GM19324 (cell line): Measurements from ENCODE around the gene KCNT1.

Source experiments
- ATAC-seq: cut with Tn5 transposase; IDR thresholded peaks from one replicate; pipeline ENCODE4 v1.9.1; 2021; ENCODE audit warnings: mild to moderate bottlenecking, moderate library complexity; ENCODE audit not compliant: unreplicated experiment, low FRiP score

KCNT1 gene

DNA sequence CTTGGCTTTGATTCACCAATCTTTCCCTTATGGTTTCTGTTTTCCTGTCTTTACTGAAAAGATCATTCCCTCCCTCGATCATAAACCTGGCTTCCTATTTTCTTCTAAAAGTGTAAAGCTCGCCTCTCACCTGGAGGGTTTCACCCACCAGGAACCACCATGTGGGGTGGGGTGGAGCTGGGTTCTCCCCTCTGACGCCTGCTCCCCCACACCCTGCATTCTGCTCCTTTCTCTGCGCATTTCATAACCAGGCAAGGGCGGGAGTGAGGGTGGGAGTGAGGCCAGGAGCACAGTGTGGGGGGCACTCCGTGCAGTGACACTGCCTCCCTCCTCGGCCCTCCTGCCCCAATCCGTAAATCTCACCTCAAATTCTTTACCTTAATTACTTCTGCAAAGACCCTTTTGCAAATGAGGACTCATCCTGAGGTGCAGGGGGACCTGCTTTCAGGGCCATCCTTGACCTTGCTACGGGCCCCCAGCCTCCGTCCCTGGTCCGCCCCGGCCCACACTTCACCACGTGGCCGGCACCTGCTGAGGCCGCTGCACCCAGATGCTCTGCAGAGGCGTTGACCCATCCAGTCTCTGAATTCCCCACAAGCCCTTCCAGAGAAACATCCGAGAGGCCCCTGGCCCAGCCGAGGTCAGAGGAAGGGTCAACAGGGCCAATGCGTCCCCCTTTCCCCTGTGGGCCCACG, 59.3 kb downstream of the KCNT1 start:
- no peak for ATAC-seq

DNA sequence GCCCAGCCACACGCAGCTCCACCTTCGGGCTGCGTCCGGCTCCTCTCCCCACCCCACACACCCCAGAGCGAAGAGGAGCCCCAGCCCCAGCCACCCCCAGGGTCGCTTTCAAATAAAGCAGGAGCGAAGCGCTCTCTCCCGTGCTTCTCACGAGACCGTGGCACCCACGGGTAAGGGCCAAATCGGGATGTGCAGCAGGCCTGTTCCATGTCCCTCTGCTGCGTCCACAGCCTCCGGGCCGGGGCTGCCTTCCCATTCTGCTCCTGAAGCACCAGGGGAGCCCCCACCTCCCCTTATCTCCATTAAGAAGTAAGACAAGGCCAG, 59.8 kb downstream of the KCNT1 start:
- no peak for ATAC-seq

DNA sequence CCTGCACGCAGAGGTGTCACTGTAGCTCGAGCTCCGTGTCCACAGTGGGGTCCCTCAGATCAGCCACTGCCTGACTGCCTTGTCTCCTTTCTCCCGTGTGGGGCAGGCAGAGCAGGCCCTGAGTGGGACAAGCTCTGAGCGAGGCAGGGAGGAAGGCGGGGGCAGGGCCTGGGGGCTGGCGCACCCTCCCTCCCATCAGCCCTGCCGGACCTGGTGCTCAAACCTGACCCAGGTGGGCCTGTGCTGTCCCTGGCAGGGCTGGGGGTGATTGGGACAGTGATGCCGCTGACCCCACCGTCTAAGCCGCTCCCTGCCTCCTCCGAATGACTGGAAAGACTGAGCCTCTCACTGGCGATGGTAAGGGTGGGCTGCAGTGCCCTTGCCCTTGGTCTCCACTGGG, 60.9 kb downstream of the KCNT1 start:
- ATAC-seq, result no peak

DNA sequence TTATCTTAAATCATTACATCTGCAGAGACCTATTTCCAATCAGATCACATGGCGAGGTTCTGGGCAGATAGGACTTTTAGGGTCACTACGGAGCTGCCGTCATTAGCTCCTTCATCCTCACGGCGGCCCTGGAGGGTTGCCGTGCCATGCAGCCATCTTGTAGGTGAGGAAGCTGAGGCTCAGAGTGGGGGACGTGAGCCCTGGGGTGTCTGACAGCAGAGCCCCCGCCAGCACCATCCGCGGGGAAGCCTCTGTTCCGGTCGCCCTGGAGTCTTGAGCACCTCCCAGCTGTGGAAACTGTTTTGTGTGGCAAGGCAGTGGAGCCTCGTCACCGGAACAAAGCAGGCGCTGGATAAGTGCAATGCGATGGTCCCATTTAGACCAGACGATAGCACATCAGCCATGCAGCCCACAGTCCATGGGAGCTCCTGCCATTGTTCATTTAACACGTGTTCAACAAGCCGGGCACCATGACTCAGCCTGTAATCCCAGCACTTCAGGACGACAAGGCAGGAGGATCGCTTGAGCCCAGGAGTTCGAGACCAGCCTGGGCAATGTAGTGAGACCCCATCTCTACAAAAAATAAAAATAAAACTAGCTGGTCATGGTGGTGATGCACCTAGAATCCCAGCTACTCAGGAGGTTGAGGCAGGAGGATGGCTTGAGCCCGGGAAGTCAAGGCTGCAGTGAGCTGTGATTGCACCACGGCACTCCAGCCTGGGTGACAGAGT, 61.9 kb downstream of the KCNT1 start:
- ATAC-seq, result no peak

DNA sequence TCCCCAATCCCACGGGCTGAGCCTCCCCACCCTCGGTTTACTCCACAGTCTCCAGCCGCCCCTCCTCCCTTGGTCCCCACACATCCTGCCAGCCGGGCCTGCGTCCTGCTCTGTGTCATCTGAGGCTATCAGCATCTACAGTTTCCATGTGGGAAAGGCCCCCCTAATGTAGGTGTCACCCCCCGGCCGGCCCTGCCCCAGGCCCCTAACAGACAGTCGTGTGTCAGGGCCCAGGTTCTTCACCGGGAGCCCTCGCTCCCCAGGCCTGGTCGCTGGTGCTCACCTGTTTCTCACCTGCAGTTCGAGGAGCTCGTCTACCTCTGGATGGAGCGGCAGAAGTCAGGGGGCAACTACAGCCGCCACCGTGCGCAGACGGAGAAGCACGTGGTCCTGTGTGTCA, 62.7 kb downstream of the KCNT1 start:
- ATAC-seq, result no peak

DNA sequence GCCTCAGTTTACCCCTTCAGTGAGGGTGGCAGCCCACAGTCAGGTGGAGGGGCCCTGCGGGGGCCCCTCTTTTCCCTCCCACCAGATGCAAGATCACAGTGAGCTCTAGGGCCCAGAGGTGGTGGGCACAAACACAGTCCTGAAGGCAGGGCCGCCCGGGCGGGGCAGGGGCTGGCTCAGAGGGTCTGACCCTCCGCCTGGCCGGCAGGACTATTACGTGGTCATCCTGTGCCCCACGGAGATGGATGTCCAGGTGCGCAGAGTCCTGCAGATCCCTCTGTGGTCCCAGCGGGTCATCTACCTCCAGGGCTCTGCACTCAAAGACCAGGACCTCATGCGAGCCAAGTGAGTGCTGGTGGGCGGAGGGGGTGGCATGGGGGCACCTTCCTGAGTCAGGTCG, 63.4 kb downstream of the KCNT1 start:
- ATAC-seq, result no peak

DNA sequence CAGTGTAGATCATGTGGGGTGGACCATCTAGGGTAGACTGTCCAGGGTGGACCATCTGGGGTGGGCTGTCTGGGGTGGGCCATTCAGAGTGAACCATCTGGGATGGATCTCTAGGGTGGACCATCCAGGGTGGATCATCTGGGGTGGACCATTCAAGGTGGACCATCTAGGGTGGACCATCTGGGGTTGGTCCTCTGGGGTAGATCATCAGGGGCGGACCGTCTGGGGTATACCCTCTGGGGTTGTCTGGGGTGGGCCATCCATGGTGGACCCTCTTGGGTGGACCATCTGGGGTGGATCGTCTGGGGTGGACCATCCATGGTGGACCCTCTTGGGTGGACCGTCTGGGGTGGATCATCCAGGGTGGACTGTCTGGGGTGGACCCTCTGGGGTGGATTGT, 64.3 kb downstream of the KCNT1 start:
- ATAC-seq, result no peak

DNA sequence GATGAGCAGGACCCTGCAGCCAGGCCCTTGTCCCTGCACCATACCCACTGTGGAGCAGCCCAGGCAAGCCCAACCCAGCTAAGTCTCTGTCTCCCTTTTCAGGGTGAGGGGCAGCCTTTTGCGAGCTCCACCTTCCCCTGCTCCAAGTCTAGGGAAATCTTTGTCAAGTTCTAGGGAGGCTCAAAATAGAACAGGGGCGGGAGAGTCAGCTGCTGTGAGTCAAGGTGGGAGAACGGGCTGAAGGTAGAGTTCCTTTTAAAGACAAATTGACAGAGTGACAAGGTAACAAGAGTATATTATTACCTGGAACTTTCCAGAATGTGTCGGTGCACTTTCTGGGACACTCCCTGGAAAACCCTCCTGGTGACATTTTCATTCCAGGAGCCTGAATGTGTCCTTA, 64.7 kb downstream of the KCNT1 start:
- ATAC-seq, result no peak

DNA sequence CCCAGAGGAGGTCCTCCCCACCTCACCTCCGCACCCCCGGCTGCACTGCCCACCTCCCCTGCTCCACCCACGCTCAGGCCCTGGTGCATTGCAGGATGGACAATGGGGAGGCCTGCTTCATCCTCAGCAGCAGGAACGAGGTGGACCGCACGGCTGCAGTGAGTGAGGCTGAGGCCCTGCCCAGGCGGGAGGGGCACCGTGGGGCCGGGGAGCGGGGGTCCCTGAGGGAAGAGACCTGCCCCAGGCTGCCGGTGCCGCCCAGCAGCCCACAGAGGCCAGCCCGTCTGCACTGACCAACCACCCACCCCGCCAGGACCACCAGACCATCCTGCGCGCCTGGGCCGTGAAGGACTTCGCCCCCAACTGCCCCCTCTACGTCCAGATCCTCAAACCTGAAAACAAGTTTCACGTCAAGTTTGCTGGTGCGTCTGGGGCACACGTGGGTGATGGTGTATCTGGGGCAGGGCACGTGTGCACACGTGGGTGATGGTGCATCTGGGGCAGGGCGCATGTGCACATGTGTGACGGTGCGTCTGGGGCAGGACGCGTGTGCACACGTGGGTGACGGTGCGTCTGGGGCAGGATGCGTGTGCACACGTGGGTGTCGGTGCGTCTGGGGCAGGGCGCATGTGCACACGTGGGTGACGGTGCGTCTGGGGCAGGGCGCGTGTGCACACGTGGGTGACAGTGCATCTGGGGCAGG, 66.7 kb downstream of the KCNT1 start:
- no peak for ATAC-seq

DNA sequence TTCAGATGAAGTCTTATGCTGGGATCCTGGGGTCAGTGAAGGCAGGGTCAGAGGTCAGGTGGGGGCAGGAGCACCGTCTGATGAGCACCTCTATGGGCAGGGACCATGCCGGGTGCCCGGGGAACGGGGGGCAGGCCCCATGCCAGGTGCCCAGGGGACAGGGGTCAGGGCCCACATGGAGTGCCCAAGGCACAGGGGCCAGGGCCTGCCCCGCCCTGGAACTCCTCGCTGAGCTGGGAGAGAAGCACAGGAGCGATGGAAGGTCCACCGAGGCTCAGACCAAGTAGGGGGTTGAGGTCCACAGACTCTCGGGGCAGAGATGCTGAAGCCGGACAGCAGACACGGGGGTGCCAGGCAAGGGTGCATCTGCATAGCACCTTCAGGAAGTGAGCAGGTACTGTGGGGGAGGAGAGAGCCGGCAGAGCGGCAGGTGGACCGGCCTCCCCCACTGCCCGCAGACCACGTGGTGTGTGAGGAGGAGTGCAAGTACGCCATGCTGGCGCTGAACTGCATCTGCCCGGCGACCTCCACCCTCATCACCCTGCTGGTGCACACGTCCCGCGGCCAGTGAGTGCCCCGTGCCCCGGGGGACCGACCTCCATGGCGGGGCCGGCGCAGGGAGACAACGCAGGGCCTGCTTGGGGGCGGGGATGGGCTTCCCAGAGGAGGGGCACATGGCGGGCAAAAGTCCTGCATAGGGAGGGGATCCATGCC, 67.7 kb downstream of the KCNT1 start:
- no peak for ATAC-seq

DNA sequence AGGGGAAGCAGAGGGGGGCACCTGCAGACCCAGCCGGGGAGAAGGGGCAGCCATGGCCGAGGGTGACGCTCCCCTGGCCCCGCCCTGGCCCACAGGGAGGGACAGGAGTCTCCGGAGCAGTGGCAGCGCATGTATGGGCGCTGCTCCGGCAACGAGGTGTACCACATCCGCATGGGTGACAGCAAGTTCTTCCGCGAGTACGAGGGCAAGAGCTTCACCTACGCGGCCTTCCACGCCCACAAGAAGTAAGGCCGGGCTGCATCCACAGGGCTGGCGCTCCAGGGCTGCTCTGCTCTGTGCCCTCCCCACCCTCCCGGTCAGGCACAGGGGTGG, 68.2 kb downstream of the KCNT1 start:
- no peak for ATAC-seq

DNA sequence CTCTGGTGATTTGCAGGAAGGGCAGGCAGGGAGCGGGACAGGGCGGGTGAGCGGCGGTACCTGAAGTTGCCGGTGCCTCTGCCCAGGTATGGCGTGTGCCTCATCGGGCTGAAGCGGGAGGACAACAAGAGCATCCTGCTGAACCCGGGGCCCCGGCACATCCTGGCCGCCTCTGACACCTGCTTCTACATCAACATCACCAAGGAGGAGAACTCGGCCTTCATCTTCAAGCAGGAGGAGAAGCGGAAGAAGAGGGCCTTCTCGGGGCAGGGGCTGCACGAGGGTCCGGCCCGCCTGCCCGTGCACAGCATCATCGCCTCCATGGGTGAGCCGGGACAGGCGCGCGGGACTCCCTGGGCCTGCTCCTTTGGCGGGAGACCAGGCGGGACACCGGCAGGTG, 68.8 kb downstream of the KCNT1 start:
- ATAC-seq, result no peak

DNA sequence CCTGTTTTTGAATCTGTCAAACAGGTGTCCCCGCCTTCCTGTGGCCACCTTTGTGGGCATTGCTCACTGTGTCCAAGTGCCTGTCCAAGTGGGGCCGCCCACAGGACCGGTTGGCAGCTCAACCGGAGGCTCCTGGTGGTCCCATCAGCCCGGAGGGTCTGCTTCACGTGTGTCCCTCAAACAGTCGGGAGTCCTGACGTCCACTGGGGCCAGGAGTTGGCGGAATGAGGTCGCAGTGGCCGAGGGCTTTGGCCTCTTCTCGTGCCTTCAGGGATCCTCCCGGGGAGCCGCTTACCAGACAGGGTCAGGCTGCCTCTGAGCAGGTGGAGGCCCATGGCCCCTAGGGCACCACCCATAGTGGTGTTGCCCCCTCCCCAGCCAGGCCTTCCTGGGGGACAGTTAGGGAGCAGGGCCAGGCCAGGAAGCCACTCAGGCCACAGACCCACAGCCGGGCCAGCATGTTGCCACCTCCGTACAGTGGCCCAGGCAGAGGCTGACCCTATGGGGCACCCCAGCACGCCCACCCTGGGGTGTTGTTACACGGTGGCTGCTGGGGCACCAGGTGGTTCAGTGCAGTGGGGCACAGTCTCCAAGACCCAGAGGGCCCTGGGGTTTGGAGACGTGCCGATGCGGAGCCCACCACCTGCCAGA, 69.5 kb downstream of the KCNT1 start:
- ATAC-seq, result no peak

DNA sequence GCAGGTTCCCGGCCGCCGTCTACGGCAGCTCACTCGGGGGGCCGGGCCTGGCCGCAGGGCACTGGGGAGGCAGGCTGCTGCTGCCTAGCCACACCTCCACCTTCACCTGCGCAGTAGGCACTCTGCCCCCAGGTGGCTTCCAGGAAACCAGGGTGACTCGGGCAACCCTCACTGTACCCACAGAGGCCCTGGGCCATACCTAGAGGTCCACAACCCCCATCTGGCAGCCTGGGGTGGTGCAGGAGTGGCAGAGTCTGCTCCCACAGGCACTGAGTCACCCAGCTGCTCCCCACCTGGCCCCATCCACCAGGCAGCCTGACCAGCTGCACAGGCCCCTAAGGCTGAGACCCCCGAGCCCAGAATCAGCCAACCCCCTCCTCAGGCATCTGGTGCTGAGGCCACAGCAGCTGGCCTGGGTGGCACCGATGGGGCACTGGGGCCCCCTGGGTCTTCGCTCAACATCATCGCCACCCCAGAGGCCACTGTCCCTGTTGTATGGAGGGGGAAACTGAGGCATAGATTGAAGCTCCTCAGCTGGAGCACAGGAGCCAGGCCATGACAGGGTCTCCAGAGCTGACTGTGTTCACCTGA, 70.2 kb downstream of the KCNT1 start:
- ATAC-seq, result no peak

DNA sequence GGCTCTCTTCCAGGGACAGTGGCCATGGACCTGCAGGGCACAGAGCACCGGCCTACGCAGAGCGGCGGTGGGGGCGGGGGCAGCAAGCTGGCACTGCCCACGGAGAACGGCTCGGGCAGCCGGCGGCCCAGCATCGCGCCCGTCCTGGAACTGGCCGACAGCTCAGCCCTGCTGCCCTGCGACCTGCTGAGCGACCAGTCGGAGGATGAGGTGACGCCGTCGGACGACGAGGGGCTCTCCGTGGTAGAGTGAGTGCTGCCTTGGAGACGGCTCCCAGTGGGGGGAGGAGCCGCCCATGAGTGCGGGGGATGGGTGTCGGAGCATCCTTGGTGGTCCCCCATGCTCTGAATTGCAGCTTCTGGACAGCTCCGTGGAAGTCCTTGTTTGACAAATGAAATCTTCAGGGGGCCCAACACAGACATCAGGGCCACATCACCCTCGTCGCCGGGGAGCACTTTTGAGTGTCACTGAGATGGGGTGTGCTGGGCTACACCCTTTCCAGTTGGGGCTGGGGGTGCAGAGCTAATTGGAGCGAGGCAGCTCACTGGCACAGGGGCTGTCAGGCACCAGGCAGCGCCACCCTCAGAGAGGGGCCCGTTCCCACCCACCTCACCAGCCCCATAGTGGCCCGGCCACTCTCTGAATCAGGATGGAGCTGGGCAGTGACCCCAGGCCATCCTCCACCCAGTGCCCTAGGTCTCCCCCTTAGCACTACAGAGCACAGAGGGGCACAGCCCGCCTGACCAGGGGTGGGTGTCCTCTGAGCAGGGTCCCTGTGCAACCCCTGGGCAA, 70.9 kb downstream of the KCNT1 start:
- ATAC-seq, result no peak

DNA sequence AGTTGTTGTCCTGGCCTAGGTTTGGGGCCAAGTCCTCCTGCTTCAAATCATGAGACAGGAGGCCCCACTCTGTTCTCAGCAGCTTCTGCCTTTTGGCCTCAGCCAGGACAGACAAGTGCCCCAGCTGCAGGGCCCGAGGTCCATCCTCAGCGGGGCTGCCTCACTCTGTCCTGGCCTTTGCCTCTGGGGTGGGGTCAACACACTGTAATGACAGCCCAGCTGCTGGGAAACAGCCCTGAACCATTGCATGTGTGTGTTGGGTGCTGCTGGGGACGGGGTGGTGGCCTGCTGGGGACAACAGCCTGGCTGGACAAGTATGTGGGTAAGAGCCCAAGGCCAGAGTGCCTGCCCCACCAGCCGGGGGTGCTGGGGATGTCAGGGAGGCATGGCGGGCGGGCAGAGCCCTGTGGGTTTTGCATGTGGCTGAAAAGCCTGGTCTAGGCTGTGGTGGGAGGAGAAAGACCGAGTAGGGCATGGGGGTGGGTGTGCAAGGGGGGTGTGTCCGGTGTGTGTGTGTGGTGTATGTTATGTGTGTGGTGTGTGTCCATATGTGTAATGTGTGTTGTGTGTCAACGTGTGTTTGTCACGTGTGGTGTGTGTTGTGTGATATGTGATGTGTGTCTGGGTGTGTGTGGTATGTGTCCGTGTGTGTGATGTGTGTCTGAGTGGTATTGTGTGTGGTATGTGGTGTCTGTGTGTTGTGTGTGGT, 71.7 kb downstream of the KCNT1 start:
- ATAC-seq, result no peak

DNA sequence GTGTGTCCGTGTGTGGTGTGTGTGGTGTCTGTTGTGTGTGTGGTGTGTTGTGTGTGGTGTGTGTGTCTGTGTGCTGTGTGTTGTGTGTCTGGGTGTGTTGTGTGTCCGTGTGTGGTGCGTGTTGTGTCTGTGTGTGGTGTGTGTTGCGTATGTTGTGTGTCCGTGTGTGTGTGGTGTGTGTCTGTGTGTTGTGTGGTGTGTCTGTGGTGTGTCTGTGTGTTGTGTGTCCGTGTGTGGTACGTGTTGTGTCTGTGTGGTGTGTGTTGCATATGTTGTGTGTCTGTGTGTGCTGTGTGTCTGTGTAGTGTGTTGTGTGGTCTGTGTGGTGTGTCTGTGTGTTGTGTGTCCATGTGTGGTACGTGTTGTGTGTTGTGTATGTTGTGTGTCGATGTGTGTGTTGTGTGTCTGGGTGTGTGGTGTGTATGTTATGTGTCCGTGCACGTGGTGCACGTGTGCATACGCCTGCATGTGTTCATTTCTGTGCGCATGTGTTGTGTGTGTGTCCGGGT, 72.3 kb downstream of the KCNT1 start:
- no peak for ATAC-seq

DNA sequence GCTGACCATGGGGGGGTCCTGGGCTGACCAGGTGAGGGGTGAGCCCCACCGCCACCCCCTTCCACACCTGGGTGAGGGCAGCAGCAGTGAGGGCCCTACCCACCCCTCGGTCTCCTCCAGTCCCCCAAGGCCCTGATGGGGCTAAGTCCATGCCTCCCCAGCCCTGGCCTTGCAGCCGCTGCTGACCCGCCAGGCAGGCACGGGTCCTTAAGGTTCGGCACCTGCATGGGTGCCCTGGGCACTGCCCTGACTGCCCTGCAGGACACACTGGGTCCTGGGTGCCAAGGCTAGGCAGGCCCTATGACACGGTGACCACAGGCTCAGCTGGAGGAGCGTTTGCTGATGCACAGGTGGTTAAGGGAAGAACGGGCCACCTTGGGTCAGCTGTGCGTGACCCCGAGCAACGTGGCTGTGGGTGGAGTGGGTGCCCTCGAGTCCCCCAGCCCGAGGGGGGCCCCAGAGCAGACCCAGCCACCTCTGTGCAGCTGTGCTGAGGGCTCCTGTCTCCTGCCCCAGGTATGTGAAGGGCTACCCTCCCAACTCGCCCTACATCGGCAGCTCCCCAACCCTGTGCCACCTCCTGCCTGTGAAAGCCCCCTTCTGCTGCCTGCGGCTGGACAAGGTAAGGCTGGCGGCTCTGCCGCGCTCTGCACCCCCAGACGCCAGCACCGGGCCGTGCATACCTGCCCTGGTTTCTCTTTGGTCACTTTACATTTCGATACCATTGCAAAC, 73.0 kb downstream of the KCNT1 start:
- ATAC-seq, result no peak
